ENCODE measurements around the gene FHAD1.

GRCh38 chr1:15432324-15432723, 185.3 kb downstream of the FHAD1 start:
- TF ChIP-seq POLR2AphosphoS5 (IDR thresholded peaks at IDR 0.05) (no peak), CTCF (IDR thresholded peaks at IDR 0.05) (no peak), POLR2A (IDR thresholded peaks at IDR 0.05) (no peak)

All from prostate gland (tissue), 2 donors.